Measurements from ENCODE around the gene PGK1.

- no peak for TF ChIP-seq POLR2A (IDR thresholded peaks at IDR 0.05)
- no peak for TF ChIP-seq CTCF (IDR thresholded peaks at IDR 0.05)
- no peak for TF ChIP-seq POLR2AphosphoS5 (IDR thresholded peaks at IDR 0.05)
These were observed 936 bp upstream of the PGK1 start for GRCh38 chrX:78103001-78103622.

All from breast epithelium (tissue), 3 donors.